Suppressor macrophage treated with lipopolysaccharide for 1 hour (primary cell): Measurements from ENCODE around the gene NR2F1.
A peak's percentile ranks its signal among the peaks of the same experiment; 100 is the strongest.
"Not testable (repeated sequence)": the region's sequence is repeated elsewhere in the genome, so short reads cannot be mapped to it uniquely, and the experiment has no call there.

ENCODE experiments used
- DNase-seq, 3 donors: peaks; one replicate each; pipeline ENCODE4 v3.0.0-alpha.2; 2020 to 2022

The NR2F1 gene

GRCh38 chr5:93582677-93583438, at the start of gene NR2F1:
NR2F1 (plus strand) TSS chr5:93583222; CDS start chr5:93585024, 1,802 bp downstream.
- DNase-seq: peak in 1 of 3 donors; percentile 22

- DNase-seq: no peak
These were observed 37.1 kb upstream of the NR2F1 start for GRCh38 chr5:93545872-93546271.

- DNase-seq: not testable (repeated sequence)
These were observed 33.4 kb upstream of the NR2F1 start for GRCh38 chr5:93549594-93549993.

GRCh38 chr5:93557021-93557604, 25.9 kb upstream of the NR2F1 start:
- no peak for DNase-seq

- DNase-seq: no peak
These were observed 16.9 kb upstream of the NR2F1 start for GRCh38 chr5:93566091-93566490.

GRCh38 chr5:93567424-93567823, 15.6 kb upstream of the NR2F1 start:
- DNase-seq: no peak

- DNase-seq: no peak
These were observed 13.5 kb upstream of the NR2F1 start for GRCh38 chr5:93569300-93570160.

- peak in 1 of 3 donors; percentile 55 for DNase-seq
These were observed 12.5 kb upstream of the NR2F1 start for GRCh38 chr5:93570294-93571113.

- no peak for DNase-seq
These were observed 11.7 kb upstream of the NR2F1 start for GRCh38 chr5:93571114-93571949.

GRCh38 chr5:93572101-93572607, 10.9 kb upstream of the NR2F1 start:
- no peak for DNase-seq

- DNase-seq: no peak
These were observed 10.2 kb upstream of the NR2F1 start for GRCh38 chr5:93572608-93573353.

GRCh38 chr5:93573354-93574351, 9.4 kb upstream of the NR2F1 start:
- DNase-seq: no peak

- no peak for DNase-seq
These were observed 8.3 kb upstream of the NR2F1 start for GRCh38 chr5:93574491-93575305.

- no peak for DNase-seq
These were observed 7.3 kb upstream of the NR2F1 start for GRCh38 chr5:93575461-93576414.

GRCh38 chr5:93576994-93577853, 5.8 kb upstream of the NR2F1 start:
- DNase-seq: no peak
